ENCODE results near the gene RPL32. TPM values are rescaled to one million over a fixed set of nuclear protein-coding genes. Genes with fewer than 3 reads are reported as not detected.

RPL32 gene
- total and polyA plus RNA-seq, 9 of the 15 experiments (the other 6 are each of a cell fraction or from before 2014, with no cell fraction given) = 2,738 to 6,200 (median 4,286) TPM

DNA sequence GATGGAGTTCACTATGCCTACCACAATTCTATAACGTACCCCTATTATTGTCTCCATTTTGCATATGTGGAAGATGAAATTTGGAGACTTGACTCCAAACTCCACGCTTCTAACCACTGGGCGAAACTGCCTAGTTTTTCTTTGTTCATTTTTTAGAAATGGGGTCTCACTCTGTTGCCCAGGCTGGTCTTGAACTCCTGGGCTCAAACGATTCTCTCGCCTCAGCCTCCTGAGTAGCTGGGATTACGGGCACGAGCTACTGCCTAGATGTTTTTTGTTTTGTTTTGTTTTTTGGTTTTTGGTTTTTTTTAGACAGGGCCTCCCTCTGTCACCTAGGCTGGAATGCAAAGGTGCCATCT is 584 bp upstream of the RPL32 start (continued):
- TF ChIP-seq, protein P1, sequence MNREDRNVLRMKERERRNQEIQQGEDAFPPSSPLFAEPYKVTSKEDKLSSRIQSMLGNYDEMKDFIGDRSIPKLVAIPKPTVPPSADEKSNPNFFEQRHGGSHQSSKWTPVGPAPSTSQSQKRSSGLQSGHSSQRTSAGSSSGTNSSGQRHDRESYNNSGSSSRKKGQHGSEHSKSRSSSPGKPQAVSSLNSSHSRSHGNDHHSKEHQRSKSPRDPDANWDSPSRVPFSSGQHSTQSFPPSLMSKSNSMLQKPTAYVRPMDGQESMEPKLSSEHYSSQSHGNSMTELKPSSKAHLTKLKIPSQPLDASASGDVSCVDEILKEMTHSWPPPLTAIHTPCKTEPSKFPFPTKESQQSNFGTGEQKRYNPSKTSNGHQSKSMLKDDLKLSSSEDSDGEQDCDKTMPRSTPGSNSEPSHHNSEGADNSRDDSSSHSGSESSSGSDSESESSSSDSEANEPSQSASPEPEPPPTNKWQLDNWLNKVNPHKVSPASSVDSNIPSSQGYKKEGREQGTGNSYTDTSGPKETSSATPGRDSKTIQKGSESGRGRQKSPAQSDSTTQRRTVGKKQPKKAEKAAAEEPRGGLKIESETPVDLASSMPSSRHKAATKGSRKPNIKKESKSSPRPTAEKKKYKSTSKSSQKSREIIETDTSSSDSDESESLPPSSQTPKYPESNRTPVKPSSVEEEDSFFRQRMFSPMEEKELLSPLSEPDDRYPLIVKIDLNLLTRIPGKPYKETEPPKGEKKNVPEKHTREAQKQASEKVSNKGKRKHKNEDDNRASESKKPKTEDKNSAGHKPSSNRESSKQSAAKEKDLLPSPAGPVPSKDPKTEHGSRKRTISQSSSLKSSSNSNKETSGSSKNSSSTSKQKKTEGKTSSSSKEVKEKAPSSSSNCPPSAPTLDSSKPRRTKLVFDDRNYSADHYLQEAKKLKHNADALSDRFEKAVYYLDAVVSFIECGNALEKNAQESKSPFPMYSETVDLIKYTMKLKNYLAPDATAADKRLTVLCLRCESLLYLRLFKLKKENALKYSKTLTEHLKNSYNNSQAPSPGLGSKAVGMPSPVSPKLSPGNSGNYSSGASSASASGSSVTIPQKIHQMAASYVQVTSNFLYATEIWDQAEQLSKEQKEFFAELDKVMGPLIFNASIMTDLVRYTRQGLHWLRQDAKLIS (CRISPR knock-in tag; IDR thresholded peaks at IDR 0.05) = no peak
- TF ChIP-seq ZZZ3 (IDR thresholded peaks at IDR 0.05) = no peak
- TF ChIP-seq, protein P2, sequence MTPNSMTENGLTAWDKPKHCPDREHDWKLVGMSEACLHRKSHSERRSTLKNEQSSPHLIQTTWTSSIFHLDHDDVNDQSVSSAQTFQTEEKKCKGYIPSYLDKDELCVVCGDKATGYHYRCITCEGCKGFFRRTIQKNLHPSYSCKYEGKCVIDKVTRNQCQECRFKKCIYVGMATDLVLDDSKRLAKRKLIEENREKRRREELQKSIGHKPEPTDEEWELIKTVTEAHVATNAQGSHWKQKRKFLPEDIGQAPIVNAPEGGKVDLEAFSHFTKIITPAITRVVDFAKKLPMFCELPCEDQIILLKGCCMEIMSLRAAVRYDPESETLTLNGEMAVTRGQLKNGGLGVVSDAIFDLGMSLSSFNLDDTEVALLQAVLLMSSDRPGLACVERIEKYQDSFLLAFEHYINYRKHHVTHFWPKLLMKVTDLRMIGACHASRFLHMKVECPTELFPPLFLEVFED (CRISPR knock-in tag; conservative IDR thresholded peaks at IDR 0.05) = no peak
- no peak for TF ChIP-seq MCM5 (IDR thresholded peaks at IDR 0.05; ENCODE audit: low read depth)
- TF ChIP-seq RHOXF2B (CRISPR knock-in tag; conservative IDR thresholded peaks at IDR 0.05) = no peak
- TF ChIP-seq KDM5B (IDR thresholded peaks at IDR 0.05; ENCODE audit: insufficient replicate concordance, low read depth, low read length) = no peak
- no peak for TF ChIP-seq RERE (CRISPR knock-in tag; IDR thresholded peaks at IDR 0.05; ENCODE audit: borderline replicate concordance)
- no peak for TF ChIP-seq ETV1 (tag; conservative IDR thresholded peaks at IDR 0.05; ENCODE audit: low read depth)
